WTC11 (cell line): ENCODE data around the gene RNPS1. TPM values are rescaled to one million over a fixed set of nuclear protein-coding genes. Genes with fewer than 3 reads are reported as not detected.

ENCODE experiments used
- ATAC-seq: fragments of 200-7000 bp; cut with Tn5 transposase; 2 replicates; pipeline ENCODE4 v1.10.0; 2021; ENCODE audit warnings: mild to moderate bottlenecking, moderate library complexity
- CTCF ChIA-PET: fragments of 300-600 bp; sonication (Branson Sonifier 250); formaldehyde crosslinking; loops from one replicate; lab custom pipeline; 2021; ENCODE audit warnings: antibody characterized with exemption; lab: Charles Lee
- POLR2A ChIA-PET: fragments of 350-600 bp; sonication (Branson Sonifier 250); formaldehyde crosslinking; loops from one replicate; lab custom pipeline; 2021; ENCODE audit warnings: antibody characterized with exemption; lab: Charles Lee
- DNase-seq: peaks from one replicate; pipeline ENCODE4 v3.0.0; 2021; ENCODE audit warnings: low spot score
- H3K27ac Mint-ChIP-seq: 2 replicates; pipeline ENCODE4 v1.8.0; 2021; ENCODE audit warnings: mixed read lengths
- H3K27me3 Mint-ChIP-seq: 2 replicates; pipeline ENCODE4 v1.8.0; 2021; ENCODE audit warnings: low read depth, mild to moderate bottlenecking, moderate library complexity, mixed read lengths
- H3K36me3 Mint-ChIP-seq: 2 replicates; pipeline ENCODE4 v1.8.0; 2021; ENCODE audit warnings: mixed read lengths
- H3K4me1 Mint-ChIP-seq: 2 replicates; pipeline ENCODE4 v1.8.0; 2022; ENCODE audit warnings: mixed read lengths
- H3K4me3 Mint-ChIP-seq: 2 replicates; pipeline ENCODE4 v1.8.0; 2021; ENCODE audit warnings: mild to moderate bottlenecking, moderate library complexity, mixed read lengths
- H3K9me3 Mint-ChIP-seq: 2 replicates; pipeline ENCODE4 v1.8.0; 2021; ENCODE audit warnings: mixed read lengths
- CREB1 ChIP-seq: sonication (generic); formaldehyde crosslinking; IDR thresholded peaks from 2 replicates; pipeline ENCODE4 v1.8.0; 2023; ENCODE audit warnings: mild to moderate bottlenecking, missing genetic modification reagents
- EMX1 ChIP-seq: fragments of 250-450 bp; sonication (Bioruptor Pico); IDR thresholded peaks from 2 replicates; pipeline ENCODE4 v1.8.0; 2021; ENCODE audit warnings: mild to moderate bottlenecking
- FOXP4 ChIP-seq: sonication (generic); formaldehyde crosslinking; IDR thresholded peaks from 2 replicates; pipeline ENCODE4 v1.8.0; 2022; ENCODE audit warnings: mild to moderate bottlenecking, missing genetic modification reagents
- GABPB1 ChIP-seq: sonication (generic); formaldehyde crosslinking; IDR thresholded peaks from 2 replicates; pipeline ENCODE4 v1.8.1; 2023; ENCODE audit warnings: mild to moderate bottlenecking, missing genetic modification reagents
- MAX ChIP-seq: sonication (generic); formaldehyde crosslinking; IDR thresholded peaks from 2 replicates; pipeline ENCODE4 v1.8.0; 2022; ENCODE audit warnings: mild to moderate bottlenecking, missing genetic modification reagents
- OVOL2 ChIP-seq: fragments of 250-450 bp; sonication (Bioruptor Pico); IDR thresholded peaks from 2 replicates; pipeline ENCODE4 v1.9.0; 2021; ENCODE audit warnings: mild to moderate bottlenecking, borderline replicate concordance
- RELA ChIP-seq: sonication (generic); formaldehyde crosslinking; IDR thresholded peaks from 2 replicates; pipeline ENCODE4 v1.8.1; 2022; ENCODE audit warnings: missing genetic modification reagents, mild to moderate bottlenecking, borderline replicate concordance
- TEAD4 ChIP-seq: sonication (generic); formaldehyde crosslinking; IDR thresholded peaks from 2 replicates; pipeline ENCODE4 v1.8.0; 2022; ENCODE audit warnings: mild to moderate bottlenecking, missing genetic modification reagents
- ZBTB21 ChIP-seq: sonication (generic); formaldehyde crosslinking; IDR thresholded peaks from 2 replicates; pipeline ENCODE4 v1.8.1; 2023; ENCODE audit warnings: mild to moderate bottlenecking, missing genetic modification reagents, borderline replicate concordance
- ZNF121 ChIP-seq: sonication (generic); formaldehyde crosslinking; IDR thresholded peaks from 2 replicates; pipeline ENCODE4 v1.8.0; 2023; ENCODE audit warnings: missing genetic modification reagents
- ZNF138 ChIP-seq: sonication (generic); formaldehyde crosslinking; conservative IDR thresholded peaks from 2 replicates; pipeline ENCODE4 v1.8.1; 2022; ENCODE audit warnings: mild to moderate bottlenecking, moderate library complexity, missing genetic modification reagents
- ZNF281 ChIP-seq: sonication (generic); formaldehyde crosslinking; IDR thresholded peaks from 2 replicates; pipeline ENCODE4 v1.8.0; 2023; ENCODE audit warnings: mild to moderate bottlenecking, missing genetic modification reagents
- ZNF317 ChIP-seq: sonication (generic); formaldehyde crosslinking; IDR thresholded peaks from 2 replicates; pipeline ENCODE4 v1.8.1; 2023; ENCODE audit warnings: low read depth, mild to moderate bottlenecking, moderate library complexity, missing genetic modification reagents, borderline replicate concordance
- ZNF425 ChIP-seq: fragments of 250-450 bp; sonication (Bioruptor Pico); conservative IDR thresholded peaks from 2 replicates; pipeline ENCODE4 v1.9.0; 2021; ENCODE audit warnings: mild to moderate bottlenecking
- total RNA-seq: library from RNA; stranded (reverse); gene quantifications from 3 replicates; pipeline ENCODE4 v1.2.3, GENCODE V29; 2021
- TF ChIP-seq, protein P1 (sequence below): sonication (generic); formaldehyde crosslinking; IDR thresholded peaks from 2 replicates; pipeline ENCODE4 v1.8.0; 2023; ENCODE audit warnings: missing genetic modification reagents, mild to moderate bottlenecking, borderline replicate concordance
- TF ChIP-seq, protein P2 (sequence below): sonication (generic); formaldehyde crosslinking; IDR thresholded peaks from 2 replicates; pipeline ENCODE4 v1.8.1; 2022; ENCODE audit warnings: low read depth, mild to moderate bottlenecking, moderate library complexity, missing genetic modification reagents, borderline replicate concordance

The RNPS1 gene
- total RNA-seq, 1 experiment from 2014 or later, result 331 TPM

GRCh38 chr16:2251296-2252111 is 16.4 kb downstream of the RNPS1 start, which contains the start of gene ECI1 (continued):
- no peak for TF ChIP-seq ZNF425 (CRISPR knock-in tag)
- TF ChIP-seq, protein P1, sequence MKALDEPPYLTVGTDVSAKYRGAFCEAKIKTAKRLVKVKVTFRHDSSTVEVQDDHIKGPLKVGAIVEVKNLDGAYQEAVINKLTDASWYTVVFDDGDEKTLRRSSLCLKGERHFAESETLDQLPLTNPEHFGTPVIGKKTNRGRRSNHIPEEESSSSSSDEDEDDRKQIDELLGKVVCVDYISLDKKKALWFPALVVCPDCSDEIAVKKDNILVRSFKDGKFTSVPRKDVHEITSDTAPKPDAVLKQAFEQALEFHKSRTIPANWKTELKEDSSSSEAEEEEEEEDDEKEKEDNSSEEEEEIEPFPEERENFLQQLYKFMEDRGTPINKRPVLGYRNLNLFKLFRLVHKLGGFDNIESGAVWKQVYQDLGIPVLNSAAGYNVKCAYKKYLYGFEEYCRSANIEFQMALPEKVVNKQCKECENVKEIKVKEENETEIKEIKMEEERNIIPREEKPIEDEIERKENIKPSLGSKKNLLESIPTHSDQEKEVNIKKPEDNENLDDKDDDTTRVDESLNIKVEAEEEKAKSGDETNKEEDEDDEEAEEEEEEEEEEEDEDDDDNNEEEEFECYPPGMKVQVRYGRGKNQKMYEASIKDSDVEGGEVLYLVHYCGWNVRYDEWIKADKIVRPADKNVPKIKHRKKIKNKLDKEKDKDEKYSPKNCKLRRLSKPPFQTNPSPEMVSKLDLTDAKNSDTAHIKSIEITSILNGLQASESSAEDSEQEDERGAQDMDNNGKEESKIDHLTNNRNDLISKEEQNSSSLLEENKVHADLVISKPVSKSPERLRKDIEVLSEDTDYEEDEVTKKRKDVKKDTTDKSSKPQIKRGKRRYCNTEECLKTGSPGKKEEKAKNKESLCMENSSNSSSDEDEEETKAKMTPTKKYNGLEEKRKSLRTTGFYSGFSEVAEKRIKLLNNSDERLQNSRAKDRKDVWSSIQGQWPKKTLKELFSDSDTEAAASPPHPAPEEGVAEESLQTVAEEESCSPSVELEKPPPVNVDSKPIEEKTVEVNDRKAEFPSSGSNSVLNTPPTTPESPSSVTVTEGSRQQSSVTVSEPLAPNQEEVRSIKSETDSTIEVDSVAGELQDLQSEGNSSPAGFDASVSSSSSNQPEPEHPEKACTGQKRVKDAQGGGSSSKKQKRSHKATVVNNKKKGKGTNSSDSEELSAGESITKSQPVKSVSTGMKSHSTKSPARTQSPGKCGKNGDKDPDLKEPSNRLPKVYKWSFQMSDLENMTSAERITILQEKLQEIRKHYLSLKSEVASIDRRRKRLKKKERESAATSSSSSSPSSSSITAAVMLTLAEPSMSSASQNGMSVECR (CRISPR knock-in tag), result no peak; the same call in 1 of the 2 replicates
- no peak for TF ChIP-seq CREB1 (CRISPR knock-in tag)
- TF ChIP-seq ZNF317 (CRISPR knock-in tag), result peak; percentile 33; the same call in 1 of the 2 replicates

- DNase-seq, result no peak
- H3K27me3 Mint-ChIP-seq, result no peaks in the 10 kb centered on the region
- ChIA-PET POLR2A (interaction anchor here (0.8 to 4.7 kb wide), 10 partner anchors 12 to 251 kb away, joined by 3 to 28 read pairs (median 6); partner anchors contain the start of genes ABCA3, BRICD5, DNASE1L2 and MLST8), CTCF (interaction anchor here (0.6 to 3.8 kb wide), 18 partner anchors 9 to 300 kb away, joined by 3 to 62 read pairs (median 5); partner anchors contain the start of genes CASKIN1, DNASE1L2, PGP and TEDC2)
- H3K9me3 Mint-ChIP-seq, result no peaks in the 10 kb centered on the region
- H3K4me3 Mint-ChIP-seq, result peak overlapping the region; percentile 92
- peak overlapping the region; percentile 87 for H3K27ac Mint-ChIP-seq
- H3K4me1 Mint-ChIP-seq, result peaks cover 9% of the 10 kb centered on the region
- no peak for ATAC-seq
- H3K36me3 Mint-ChIP-seq, result peaks cover 35% of the 10 kb centered on the region
- peak; percentile 41; the same call in 1 of the 2 replicates for TF ChIP-seq GABPB1 (CRISPR knock-in tag)
- no peak for TF ChIP-seq ZNF138 (CRISPR knock-in tag)
- 0 out of 2 replicates have a peak, but pooled peaks have one; percentile 8 for TF ChIP-seq ZNF121 (CRISPR knock-in tag)
- TF ChIP-seq, all 79 proteins: peak for 2
These were observed 17.2 kb downstream of the RNPS1 start for GRCh38 chr16:2250652-2251295.

GRCh38 chr16:2246301-2246885 is 21.5 kb downstream of the RNPS1 start:
- no peak for ATAC-seq
- TF ChIP-seq ZNF281 (CRISPR knock-in tag), result no peak
- no peak for TF ChIP-seq MAX (CRISPR knock-in tag)
- no peak for TF ChIP-seq RELA (CRISPR knock-in tag)
- no peak for TF ChIP-seq EMX1 (CRISPR knock-in tag)
- TF ChIP-seq, protein P2, sequence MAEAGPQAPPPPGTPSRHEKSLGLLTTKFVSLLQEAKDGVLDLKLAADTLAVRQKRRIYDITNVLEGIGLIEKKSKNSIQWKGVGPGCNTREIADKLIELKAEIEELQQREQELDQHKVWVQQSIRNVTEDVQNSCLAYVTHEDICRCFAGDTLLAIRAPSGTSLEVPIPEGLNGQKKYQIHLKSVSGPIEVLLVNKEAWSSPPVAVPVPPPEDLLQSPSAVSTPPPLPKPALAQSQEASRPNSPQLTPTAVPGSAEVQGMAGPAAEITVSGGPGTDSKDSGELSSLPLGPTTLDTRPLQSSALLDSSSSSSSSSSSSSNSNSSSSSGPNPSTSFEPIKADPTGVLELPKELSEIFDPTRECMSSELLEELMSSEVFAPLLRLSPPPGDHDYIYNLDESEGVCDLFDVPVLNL (CRISPR knock-in tag), result no peak
- no peak for TF ChIP-seq ZNF317 (CRISPR knock-in tag)
- no peak for TF ChIP-seq ZBTB21
- no peak for TF ChIP-seq FOXP4 (CRISPR knock-in tag)
- no peak for TF ChIP-seq TEAD4 (CRISPR knock-in tag)
- TF ChIP-seq OVOL2 (CRISPR knock-in tag), result no peak

More at GRCh38 chr16:2246301-2246885, 21.5 kb downstream of the RNPS1 start:
- ChIA-PET CTCF (interaction anchor here (1.2 to 1.5 kb wide), 2 partner anchors 8 to 51 kb away, joined by 3 to 4 read pairs; no protein-coding TSS in a partner anchor), POLR2A (no interaction called here)
- no peaks in the 10 kb centered on the region for H3K9me3 Mint-ChIP-seq
- H3K4me3 Mint-ChIP-seq, result no peak overlapping the region
- H3K27ac Mint-ChIP-seq, result no peak overlapping the region
- DNase-seq, result no peak
- no peaks in the 10 kb centered on the region for H3K27me3 Mint-ChIP-seq
- peaks cover 35% of the 10 kb centered on the region for H3K36me3 Mint-ChIP-seq
- no peaks in the 10 kb centered on the region for H3K4me1 Mint-ChIP-seq
